Neural progenitor cell (in vitro differentiated cells): ENCODE data around the gene SON. TPM values are rescaled to one million over a fixed set of nuclear protein-coding genes. Genes with fewer than 3 reads are reported as not detected.
A peak's percentile ranks its signal among the peaks of the same experiment; 100 is the strongest.

Experiments used
- DNase-seq: peaks from one replicate; pipeline ENCODE4 v3.0.0-alpha.2; 2016; ENCODE audit warnings: low spot score
- H2AFZ ChIP-seq: fragments of 200-600 bp; sonication (generic); replicated peaks from 2 replicates; pipeline ENCODE4 v1.6.1; 2016; ENCODE audit warnings: antibody characterized with exemption
- H3F3A ChIP-seq: fragments of 200-600 bp; sonication (generic); 2 replicates; pipeline ENCODE4 v1.6.1; 2016; ENCODE audit warnings: antibody characterized with exemption, low read depth
- H3K27ac ChIP-seq: fragments of 200-600 bp; sonication (generic); 2 replicates; pipeline ENCODE4 v1.5.1; 2016; ENCODE audit warnings: mild to moderate bottlenecking
- H3K27me3 ChIP-seq: fragments of 200-600 bp; sonication (generic); 2 replicates; pipeline ENCODE4 v1.6.1; 2016; ENCODE audit warnings: mild to moderate bottlenecking, moderate library complexity
- H3K36me3 ChIP-seq: fragments of 200-600 bp; sonication (generic); 2 replicates; pipeline ENCODE4 v1.5.1; 2016
- H3K4me1 ChIP-seq: fragments of 200-600 bp; sonication (generic); 2 replicates; pipeline ENCODE4 v1.6.1; 2016; ENCODE audit warnings: mixed run types
- H3K4me2 ChIP-seq: fragments of 200-600 bp; sonication (generic); 2 replicates; pipeline ENCODE4 v1.6.1; 2016
- H3K4me3 ChIP-seq: fragments of 200-600 bp; sonication (generic); 2 replicates; pipeline ENCODE4 v1.5.1; 2016
- H3K79me2 ChIP-seq: fragments of 200-600 bp; sonication (generic); 2 replicates; pipeline ENCODE4 v1.6.1; 2016; ENCODE audit warnings: low read depth
- H3K9ac ChIP-seq: fragments of 200-600 bp; sonication (generic); 2 replicates; pipeline ENCODE4 v1.6.1; 2016
- H3K9me3 ChIP-seq: fragments of 200-600 bp; sonication (generic); 2 replicates; pipeline ENCODE4 v1.5.1; 2016; ENCODE audit warnings: low read depth
- H4K20me1 ChIP-seq: fragments of 200-600 bp; sonication (generic); 2 replicates; pipeline ENCODE4 v1.6.1; 2016; ENCODE audit warnings: low read depth
- H3K27ac Mint-ChIP-seq: 3 replicates; pipeline ENCODE4 v1.8.0; 2021; ENCODE audit warnings: mixed read lengths
- H3K27me3 Mint-ChIP-seq: 2 replicates; pipeline ENCODE4 v1.8.0; 2022; ENCODE audit warnings: low read depth, mild to moderate bottlenecking, inconsistent platforms, moderate library complexity, mixed read lengths; ENCODE audit not compliant: insufficient read depth
- H3K36me3 Mint-ChIP-seq: 3 replicates; pipeline ENCODE4 v1.8.0; 2021; ENCODE audit warnings: mixed read lengths
- H3K4me1 Mint-ChIP-seq: 3 replicates; pipeline ENCODE4 v1.8.0; 2021; ENCODE audit warnings: mixed read lengths
- H3K4me3 Mint-ChIP-seq: 3 replicates; pipeline ENCODE4 v1.8.0; 2021; ENCODE audit warnings: mild to moderate bottlenecking, moderate library complexity, mixed read lengths
- H3K9me3 Mint-ChIP-seq: 3 replicates; pipeline ENCODE4 v1.8.0; 2020; ENCODE audit warnings: mixed read lengths
- EZH2 ChIP-seq: fragments of 200-600 bp; sonication (generic); IDR thresholded peaks from 2 replicates; pipeline ENCODE4 v1.6.1; 2017; ENCODE audit warnings: antibody characterized with exemption, mild to moderate bottlenecking, moderate library complexity
- EZH2phosphoT487 ChIP-seq: fragments of 200-600 bp; sonication (generic); IDR thresholded peaks from 2 replicates; pipeline ENCODE4 v1.6.1; 2017; ENCODE audit warnings: antibody characterized with exemption
- total RNA-seq: library from RNA; depleted of rRNA; stranded (reverse); fragments of >200 nt; gene quantifications from 2 replicates; pipeline ENCODE4 v1.2.3, GENCODE V29; 2015; ENCODE audit warnings: low replicate concordance
- TF ChIP-seq, protein P1 (sequence below): fragments of 200-600 bp; sonication (generic); IDR thresholded peaks from 2 replicates; pipeline ENCODE4 v1.5.1; 2017; ENCODE audit warnings: antibody characterized with exemption, mild to moderate bottlenecking

The SON gene
- total RNA-seq, 1 donor from 2014 or later: 200 TPM

DNA sequence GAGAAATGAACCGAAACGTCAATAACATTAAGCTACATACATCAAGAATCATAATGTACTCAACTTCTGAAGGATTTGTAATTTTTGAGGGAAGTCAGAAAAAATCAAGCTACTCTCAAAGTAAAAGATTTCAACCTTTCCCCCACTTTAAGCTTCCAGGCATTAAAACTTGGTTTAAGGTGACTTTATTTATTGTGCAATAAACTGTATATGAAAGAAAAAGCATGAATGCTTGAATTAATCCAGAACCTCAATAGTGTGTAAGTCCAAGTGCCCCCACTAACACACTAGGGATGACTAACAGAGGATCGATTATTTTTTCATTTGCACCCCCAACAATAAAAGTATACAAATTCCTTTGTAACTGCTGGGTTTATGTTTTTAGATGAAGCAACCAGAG, 11.8 kb upstream of the SON start:
- no peak overlapping the region for H3K4me3 Mint-ChIP-seq
- Histone ChIP-seq H3K79me2 (peaks cover 2% of the 10 kb centered on the region), H3F3A (peaks cover 12% of the 10 kb centered on the region), H3K9ac (no peak overlapping the region), H4K20me1 (no peaks in the 10 kb centered on the region), H3K4me2 (no peak overlapping the region), H3K27me3 (no peaks in the 10 kb centered on the region), H3K36me3 (peaks cover 38% of the 10 kb centered on the region), H2AFZ (no peak overlapping the region), H3K9me3 (no peaks in the 10 kb centered on the region), H3K4me1 (no peaks in the 10 kb centered on the region), H3K4me3 (no peak overlapping the region), H3K27ac (no peak overlapping the region)
- DNase-seq: no peak
- H3K36me3 Mint-ChIP-seq: peaks cover 31% of the 10 kb centered on the region
- no peaks in the 10 kb centered on the region for H3K27me3 Mint-ChIP-seq
- TF ChIP-seq EZH2phosphoT487 (no peak), EZH2 (no peak)
- TF ChIP-seq, protein P1, sequence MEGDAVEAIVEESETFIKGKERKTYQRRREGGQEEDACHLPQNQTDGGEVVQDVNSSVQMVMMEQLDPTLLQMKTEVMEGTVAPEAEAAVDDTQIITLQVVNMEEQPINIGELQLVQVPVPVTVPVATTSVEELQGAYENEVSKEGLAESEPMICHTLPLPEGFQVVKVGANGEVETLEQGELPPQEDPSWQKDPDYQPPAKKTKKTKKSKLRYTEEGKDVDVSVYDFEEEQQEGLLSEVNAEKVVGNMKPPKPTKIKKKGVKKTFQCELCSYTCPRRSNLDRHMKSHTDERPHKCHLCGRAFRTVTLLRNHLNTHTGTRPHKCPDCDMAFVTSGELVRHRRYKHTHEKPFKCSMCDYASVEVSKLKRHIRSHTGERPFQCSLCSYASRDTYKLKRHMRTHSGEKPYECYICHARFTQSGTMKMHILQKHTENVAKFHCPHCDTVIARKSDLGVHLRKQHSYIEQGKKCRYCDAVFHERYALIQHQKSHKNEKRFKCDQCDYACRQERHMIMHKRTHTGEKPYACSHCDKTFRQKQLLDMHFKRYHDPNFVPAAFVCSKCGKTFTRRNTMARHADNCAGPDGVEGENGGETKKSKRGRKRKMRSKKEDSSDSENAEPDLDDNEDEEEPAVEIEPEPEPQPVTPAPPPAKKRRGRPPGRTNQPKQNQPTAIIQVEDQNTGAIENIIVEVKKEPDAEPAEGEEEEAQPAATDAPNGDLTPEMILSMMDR: no peak
- no peaks in the 10 kb centered on the region for H3K4me1 Mint-ChIP-seq
- no peak overlapping the region for H3K27ac Mint-ChIP-seq
- H3K9me3 Mint-ChIP-seq: no peaks in the 10 kb centered on the region

GRCh38 chr21:33537212-33537611, 5.6 kb upstream of the SON start:
- Mint-ChIP-seq H3K4me1 (peaks cover 14% of the 10 kb centered on the region), H3K4me3 (no peak overlapping the region), H3K36me3 (peaks cover 33% of the 10 kb centered on the region), H3K9me3 (no peaks in the 10 kb centered on the region), H3K27ac (no peak overlapping the region), H3K27me3 (peaks cover 2% of the 10 kb centered on the region)
- Histone ChIP-seq H4K20me1 (no peaks in the 10 kb centered on the region), H3K27ac (no peak overlapping the region), H3K36me3 (peaks cover 12% of the 10 kb centered on the region), H3K79me2 (peaks cover 62% of the 10 kb centered on the region), H3F3A (peaks cover 21% of the 10 kb centered on the region), H3K9ac (no peak overlapping the region), H3K9me3 (no peaks in the 10 kb centered on the region), H3K4me1 (peaks cover 9% of the 10 kb centered on the region), H3K27me3 (no peaks in the 10 kb centered on the region), H3K4me3 (no peak overlapping the region), H3K4me2 (no peak overlapping the region), H2AFZ (no peak overlapping the region)
- TF ChIP-seq EZH2phosphoT487 (no peak), EZH2 (no peak)
- TF ChIP-seq, protein P1: no peak
- no peak for DNase-seq

DNA sequence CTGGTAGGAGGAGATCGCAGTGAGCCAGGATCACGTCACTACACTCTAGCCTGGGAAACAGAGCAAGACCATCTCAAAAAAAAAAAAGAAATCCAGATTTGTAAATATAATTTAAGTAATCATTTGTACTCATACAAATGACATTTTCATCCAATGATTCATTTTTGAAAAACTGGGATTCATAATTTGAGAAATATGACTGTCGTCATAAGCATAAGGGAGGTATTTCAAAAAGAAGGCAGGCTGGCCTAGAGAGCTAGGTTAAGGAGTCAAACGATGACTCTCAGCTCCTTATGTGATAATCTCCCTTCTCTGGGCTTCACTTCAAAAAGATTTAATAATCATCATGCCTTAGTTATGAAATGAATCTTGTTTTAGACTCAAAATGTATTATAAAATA, 3.2 kb upstream of the SON start:
- H3F3A ChIP-seq: peaks cover 28% of the 10 kb centered on the region
- peaks cover 80% of the 10 kb centered on the region for H3K79me2 ChIP-seq
- no peak overlapping the region for H3K4me3 Mint-ChIP-seq
- H3K27me3 Mint-ChIP-seq: peaks cover 7% of the 10 kb centered on the region
- no peak overlapping the region for H3K27ac Mint-ChIP-seq
- H3K9me3 Mint-ChIP-seq: no peaks in the 10 kb centered on the region
- no peak for TF ChIP-seq EZH2phosphoT487
- TF ChIP-seq, protein P1: no peak
- TF ChIP-seq EZH2: no peak
- peaks cover 4% of the 10 kb centered on the region for H3K36me3 ChIP-seq
- DNase-seq: no peak
- peaks cover 14% of the 10 kb centered on the region for H4K20me1 ChIP-seq
- peak overlapping the region; percentile 81 for H3K4me2 ChIP-seq
- H3K4me3 ChIP-seq: no peak overlapping the region
- H3K27ac ChIP-seq: no peak overlapping the region
- peaks cover 25% of the 10 kb centered on the region for H3K4me1 Mint-ChIP-seq
- no peaks in the 10 kb centered on the region for H3K27me3 ChIP-seq
- H3K9me3 ChIP-seq: no peaks in the 10 kb centered on the region
- H3K9ac ChIP-seq: no peak overlapping the region
- H2AFZ ChIP-seq: no peak overlapping the region
- peaks cover 27% of the 10 kb centered on the region for H3K36me3 Mint-ChIP-seq
- peaks cover 15% of the 10 kb centered on the region for H3K4me1 ChIP-seq
